ENCODE data around the gene PTPN20.
"Not testable (repeated sequence)": the region's sequence is repeated elsewhere in the genome, so short reads cannot be mapped to it uniquely, and the experiment has no call there.

The PTPN20 gene, protein sequence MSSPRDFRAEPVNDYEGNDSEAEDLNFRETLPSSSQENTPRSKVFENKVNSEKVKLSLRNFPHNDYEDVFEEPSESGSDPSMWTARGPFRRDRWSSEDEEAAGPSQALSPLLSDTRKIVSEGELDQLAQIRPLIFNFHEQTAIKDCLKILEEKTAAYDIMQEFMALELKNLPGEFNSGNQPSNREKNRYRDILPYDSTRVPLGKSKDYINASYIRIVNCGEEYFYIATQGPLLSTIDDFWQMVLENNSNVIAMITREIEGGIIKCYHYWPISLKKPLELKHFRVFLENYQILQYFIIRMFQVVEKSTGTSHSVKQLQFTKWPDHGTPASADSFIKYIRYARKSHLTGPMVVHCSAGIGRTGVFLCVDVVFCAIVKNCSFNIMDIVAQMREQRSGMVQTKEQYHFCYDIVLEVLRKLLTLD

DNA sequence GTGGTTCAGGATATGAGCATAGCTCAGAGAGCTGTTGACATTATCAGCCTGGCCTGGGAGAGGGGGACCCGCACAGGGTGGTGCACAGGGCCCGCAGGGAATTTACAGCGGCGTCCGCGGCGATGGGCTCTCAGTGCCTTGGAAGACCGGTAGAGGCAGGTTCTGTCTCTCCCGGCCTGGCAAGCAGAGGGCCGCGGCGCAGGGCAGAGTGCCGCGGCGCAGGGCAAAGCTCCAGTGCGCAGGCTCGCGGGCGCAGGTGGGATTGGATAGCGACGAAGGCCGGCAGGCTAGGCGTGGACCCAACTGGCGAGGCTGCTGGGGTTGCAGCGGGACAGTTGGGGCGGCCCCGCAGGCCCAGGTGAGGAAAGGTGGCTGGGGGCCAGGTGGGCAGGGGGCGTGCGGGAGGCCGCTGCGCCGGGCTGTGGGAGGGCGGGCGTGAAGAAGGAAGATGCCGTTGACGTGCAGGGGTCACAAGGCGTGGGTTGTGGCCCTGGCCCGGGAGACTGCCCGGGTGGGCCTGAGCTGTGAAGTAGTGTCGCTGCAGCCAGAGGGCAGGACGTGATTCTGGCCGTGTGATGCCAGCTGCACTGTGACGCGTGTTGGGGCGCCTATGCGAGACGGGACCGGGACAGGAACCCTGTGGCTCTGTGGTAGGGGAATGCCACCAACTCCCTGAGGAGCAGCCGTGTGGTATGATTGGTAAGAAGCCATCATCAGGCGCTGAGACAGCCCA, at the start of gene PTPN20:
Gene PTPN20 (plus strand): TSS at position 285 of the 733 bp plus-strand sequence. CDS start 21,072 bp downstream, outside the sequence.
- not testable (repeated sequence) for DNase-seq (ENCODE audit: low read depth)

DNA sequence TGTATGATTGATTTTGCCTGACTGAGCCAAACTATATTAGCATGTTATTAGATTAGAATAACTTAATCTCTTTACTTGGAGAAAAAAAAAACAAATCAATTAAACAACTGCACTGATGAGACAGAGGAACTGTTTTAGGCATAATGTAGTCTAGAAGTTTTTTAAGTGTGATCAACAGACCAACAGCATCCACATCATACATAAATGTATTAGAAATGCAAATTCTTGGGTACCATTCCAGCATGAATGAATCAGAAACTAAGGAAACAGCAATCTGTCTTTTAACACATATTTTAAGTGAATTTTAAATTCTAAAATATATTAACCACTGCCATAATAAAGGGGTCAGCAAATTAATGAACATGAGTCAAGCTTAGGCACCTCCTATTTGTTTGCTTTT, 41.5 kb upstream of the PTPN20 start:
- not testable (repeated sequence) for DNase-seq (ENCODE audit: low read depth)

DNA sequence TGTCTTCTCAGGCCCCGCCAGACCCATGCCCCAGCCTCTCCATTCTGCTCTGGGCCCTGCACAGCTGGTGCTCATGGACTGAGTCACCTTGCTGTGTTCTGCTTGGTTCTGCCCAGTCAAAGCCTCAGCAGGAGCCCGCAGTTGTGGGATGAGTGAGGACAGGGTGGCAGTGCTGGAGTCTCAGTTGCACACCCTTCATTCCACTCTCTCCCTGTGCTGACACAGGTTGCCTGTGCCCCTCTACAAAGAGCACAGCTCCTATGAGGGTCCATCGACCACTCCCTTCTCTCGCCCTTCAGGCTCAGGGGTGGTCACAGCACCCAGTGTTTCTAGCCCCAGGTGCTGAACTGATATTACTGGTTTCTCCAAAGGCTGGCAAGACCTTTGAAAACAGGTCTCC, 39.6 kb upstream of the PTPN20 start:
- not testable (repeated sequence) for DNase-seq (ENCODE audit: low read depth)

DNA sequence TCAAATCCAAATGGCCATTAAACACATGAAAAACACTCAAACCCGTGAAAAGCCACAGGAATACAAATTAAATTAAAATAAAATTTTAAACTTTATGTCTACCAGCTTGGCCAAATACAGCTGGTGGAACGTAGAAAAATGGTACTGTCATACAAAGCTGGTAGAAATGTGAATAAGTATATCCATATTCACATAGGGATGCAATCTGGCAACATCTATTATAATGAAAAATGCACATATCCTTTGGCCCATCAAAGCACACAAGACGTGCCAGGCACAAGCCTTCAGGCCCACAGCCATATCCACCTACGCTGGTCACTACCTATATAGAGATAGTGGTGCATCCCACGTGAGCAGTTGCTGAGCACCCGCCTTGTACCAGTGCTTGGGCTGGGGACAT, 35.9 kb upstream of the PTPN20 start:
- DNase-seq (ENCODE audit: low read depth) = not testable (repeated sequence)

DNA sequence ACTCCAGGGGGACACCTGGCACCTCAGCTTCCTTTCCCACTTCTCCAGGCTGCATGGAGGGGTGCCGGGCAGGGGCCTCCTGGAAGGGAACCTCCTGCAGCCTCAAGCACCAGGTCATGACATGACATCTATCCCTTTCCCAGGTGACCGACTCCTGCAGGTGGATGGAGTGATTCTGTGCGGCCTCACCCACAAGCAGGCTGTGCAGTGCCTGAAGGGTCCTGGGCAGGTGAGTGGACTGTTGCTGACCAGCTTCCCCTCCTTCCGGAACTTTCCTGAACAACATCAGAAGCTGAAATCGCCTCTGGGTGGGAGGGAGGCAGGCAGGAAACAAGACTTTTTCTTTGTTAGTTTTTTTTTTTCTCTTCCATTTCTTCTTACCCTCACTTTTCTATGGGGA, 34.5 kb upstream of the PTPN20 start:
- not testable (repeated sequence) for DNase-seq (ENCODE audit: low read depth)

DNA sequence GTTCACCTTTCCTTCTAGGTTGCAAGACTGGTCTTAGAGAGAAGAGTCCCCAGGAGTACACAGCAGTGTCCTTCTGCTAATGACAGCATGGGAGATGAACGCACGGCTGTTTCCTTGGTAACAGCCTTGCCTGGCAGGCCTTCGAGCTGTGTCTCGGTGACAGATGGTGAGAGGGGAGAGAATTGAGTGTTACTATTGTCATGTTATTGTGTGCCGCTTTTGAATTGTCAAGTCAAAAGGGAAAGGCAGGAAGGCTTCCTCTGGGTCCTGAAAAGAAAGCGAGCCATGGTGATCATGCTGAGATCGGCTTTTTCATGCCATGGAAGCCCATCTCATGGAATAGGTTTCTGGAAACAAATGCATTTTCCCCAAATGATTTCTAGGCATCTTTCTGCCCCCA, 32.5 kb upstream of the PTPN20 start:
- not testable (repeated sequence) for DNase-seq (ENCODE audit: low read depth)

DNA sequence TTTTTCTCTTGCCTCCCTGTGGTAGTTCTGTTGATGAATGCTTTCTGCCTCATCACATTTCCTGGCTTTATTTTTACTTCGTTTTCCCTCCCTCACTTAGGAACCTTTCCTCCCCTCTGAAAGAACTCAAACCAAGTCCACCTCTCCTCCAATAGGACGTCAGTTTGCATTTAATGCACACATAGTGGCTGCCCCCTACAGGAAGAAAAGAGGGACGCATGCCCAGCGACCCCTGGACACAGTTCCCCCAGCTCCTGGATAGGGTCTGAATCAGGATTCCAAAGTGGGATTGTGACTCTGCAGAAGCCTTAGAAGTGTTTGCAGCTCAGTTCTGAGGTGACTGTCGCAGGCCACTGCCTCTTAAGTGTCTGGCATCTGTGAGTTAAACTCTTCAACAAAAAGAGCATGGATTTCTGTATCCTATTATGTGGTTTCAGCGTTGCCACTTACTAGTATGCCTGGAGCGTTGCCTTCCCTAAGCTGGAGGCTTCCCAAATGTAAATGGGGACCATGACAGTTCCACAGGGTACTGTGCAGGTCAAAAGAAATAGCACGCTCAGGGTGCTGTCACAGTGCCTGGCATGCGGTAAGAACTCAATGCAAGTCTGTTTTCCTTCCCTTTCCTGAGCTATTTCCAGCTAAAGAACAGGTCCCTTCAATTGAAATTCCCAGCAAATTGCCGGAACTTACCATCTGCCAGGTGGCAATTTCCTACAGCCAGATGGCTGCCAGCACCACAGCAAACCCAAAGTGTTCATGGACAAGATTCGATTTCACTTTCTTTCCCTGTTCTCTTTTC, 20.2 kb upstream of the PTPN20 start:
- DNase-seq (ENCODE audit: low read depth) = not testable (repeated sequence)

DNA sequence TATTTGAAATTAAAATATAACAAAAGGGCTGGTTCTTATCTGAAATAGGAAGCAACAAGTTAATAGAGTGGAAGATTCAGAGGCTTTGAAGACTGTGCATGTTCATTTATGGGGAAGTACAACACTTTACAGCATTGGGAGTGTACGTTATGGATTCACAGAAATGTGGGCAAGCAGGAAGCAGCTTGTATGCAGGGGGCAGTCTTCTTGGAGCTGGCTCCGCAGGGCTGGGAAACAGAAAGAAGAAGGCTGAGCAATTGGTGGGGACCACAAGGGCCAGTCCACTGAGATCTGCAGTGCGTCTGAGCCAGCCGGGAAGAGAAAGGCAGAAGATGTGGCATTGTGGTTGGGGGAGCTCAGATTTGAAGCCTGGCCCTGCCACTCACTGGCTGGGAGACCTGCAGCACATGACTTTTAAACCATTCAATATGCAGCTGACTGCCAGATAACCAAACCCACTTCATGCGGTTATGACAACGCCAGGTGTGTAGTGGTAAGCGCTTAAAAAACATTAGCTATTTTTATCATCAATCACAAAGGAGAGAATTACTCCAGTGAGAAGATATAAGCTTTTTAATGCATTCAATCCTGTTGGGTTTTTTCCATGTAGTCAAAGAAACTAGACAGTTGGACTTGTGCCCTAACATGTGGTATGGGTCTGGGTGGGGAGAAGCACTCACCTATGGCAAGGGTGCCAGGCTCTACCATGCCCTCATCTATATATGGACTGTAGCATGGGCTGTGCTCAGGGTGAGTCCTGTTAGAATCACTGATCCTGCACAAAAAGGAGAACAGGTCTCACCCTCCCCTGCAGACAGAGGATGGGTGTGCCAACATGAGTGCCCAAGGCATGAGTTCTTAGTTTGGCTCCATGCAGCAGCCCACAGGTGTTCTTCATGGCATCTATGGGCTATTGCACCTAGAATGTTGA, 14.2 kb upstream of the PTPN20 start:
- DNase-seq (ENCODE audit: low read depth) = not testable (repeated sequence)

DNA sequence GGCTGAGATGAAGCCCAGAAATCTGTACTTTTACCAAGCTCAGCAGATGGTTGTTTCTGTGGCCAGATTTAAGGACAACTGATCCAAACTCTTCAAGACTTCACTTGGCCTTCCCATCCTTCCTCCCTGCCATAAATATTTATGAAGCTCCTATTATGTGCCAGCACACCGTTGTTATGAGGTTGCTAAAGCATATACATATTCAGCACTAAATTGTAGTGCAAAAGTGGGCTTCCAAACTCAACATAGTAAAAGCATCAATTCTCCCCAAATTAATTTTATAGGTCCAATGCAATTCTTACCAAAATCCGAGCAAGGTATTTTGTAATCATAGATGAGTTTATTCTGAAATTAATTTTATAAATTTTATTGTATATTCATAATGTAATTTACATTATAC, 10.0 kb upstream of the PTPN20 start:
- not testable (repeated sequence) for DNase-seq (ENCODE audit: low read depth)

DNA sequence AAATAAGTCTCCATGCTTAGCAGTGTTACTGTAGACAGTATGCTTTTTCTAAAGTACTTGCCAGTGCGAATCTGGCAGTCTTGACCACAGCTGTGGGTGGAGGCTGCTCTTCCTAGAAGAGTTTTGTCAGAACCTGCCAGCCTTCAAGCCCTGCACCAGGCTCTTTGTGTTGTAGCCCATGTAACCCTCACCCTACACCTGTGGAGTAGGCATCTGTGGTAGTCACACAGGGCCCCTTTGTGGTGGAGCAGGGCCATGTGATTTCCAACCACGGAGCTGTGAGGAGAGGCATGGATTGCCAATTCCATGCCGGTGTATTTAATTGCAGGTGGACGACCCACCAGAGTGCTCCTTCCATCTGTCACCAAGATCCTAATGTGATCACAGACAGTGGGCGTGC, 7.4 kb upstream of the PTPN20 start:
- DNase-seq (ENCODE audit: low read depth) = not testable (repeated sequence)

DNA sequence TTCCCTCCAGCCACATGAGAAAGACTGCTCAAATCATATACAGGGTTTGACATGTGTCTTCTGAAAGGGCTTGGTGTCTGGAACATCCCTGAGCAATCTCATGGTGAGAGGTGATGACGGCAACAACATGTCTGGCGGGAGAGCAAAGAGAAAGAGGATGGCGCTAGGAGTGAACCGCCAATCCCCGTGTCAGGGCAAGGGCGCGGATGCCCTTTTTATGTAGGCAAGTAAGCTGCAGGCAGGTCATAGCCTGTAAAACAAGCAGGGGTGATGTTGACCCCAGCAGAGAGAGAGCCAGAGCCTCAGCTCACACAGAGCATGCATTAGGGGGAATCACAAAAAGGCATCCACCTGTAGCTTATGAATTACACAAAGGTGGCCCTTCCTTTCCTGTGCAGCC, 4.9 kb upstream of the PTPN20 start:
- DNase-seq (ENCODE audit: low read depth) = not testable (repeated sequence)

DNA sequence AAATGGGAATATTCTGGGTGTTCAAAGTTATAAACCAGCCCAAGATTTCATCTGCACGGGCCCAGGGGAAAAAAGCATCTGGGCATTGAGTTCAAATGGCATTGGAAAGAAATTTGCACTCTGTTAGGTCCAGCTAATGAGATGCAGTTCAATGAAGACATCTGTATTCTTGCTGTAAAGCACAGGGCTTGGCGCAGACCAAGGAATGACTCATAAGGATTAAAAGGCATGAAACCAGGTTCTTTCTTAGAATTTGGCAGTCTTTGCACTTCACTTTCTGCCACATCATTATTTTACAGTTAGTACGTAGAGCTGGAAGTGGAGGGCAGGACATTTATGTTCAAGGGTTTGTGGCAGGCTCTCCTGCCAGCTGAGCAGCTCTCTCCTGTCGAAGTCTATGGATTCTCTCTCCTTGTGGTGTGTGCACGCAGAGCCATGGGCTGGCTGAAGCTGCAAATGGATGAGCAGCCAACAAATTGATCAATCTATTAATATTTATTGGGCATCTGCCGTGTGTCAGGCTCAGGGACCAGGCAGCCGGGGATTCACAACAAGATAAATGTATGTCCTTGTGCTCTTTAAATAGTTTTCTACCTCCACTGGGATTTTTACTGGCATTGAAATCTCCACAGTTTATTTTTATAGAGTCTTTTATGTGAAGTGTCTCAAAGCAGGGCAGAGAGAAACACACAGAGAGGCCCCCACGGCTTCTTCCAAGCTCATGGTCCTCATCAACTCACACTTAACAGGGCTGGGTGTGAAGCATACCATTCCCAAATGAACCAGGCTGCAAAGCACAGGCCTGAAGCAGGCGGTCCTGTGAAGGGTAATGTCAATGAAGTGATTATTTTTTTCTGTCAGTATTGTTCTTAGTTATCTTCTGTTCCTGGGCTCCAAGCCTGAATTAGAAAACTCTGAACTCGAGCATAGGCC, 3.8 kb upstream of the PTPN20 start:
- not testable (repeated sequence) for DNase-seq (ENCODE audit: low read depth)

DNA sequence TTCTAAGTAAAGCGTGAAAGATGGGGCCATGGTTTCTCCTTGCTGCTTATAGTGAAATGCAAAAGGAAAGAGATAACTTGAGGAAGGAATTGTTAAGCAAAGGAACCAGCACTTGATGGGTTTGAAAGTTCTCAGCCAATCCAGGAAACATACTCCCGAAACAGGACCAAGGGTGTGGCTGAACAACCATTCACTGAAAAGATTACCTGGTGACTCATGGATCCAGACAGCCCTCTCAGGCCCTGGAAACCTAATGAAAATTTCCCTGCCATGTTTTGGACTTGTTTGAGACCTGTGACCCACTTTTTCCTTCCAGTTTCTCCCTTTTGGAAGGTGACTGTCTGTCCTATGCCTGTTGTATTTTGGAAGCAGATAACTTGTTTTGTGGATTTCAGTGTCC, 11.3 kb downstream of the PTPN20 start:
- not testable (repeated sequence) for DNase-seq (ENCODE audit: low read depth)

DNA sequence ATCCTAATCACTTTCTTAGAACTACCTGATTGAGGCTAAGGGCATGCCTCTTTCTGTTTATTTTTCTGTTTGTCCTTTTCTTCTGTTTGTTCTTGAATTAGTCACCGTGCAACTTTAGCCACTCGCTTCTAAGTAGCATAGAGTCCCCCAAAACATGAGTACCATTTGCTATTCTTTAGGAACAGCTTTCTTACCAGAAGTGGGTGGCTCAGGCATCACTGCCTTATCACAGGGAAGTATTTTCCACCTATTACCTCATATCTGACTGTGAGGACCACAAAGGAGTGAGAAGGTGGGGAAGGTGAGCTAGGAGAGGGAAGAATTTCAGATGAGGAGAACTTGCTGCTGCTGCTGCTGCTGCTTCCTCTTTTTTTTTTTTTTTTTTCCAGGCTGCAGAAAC, 13.9 kb downstream of the PTPN20 start:
- DNase-seq (ENCODE audit: low read depth) = not testable (repeated sequence)

DNA sequence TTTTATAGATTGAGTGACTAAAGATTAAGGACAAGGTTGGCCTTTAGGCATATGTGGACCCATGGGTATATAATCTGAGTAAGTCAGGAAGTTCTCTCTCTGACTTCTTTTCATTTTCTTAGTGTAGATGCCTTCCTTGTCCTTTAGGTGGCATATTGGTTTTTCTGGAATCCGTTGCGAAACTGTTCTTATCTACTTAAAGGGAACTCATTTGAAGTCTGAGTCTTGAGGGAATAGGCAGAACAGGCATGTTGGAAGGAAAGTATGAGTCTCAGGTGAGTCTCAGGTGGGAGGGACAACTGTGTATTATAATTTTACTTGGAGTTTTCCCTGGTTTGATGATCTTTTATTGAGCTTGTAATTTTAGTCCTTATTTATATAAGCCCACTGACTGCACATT, 14.6 kb downstream of the PTPN20 start:
- not testable (repeated sequence) for DNase-seq (ENCODE audit: low read depth)

DNA sequence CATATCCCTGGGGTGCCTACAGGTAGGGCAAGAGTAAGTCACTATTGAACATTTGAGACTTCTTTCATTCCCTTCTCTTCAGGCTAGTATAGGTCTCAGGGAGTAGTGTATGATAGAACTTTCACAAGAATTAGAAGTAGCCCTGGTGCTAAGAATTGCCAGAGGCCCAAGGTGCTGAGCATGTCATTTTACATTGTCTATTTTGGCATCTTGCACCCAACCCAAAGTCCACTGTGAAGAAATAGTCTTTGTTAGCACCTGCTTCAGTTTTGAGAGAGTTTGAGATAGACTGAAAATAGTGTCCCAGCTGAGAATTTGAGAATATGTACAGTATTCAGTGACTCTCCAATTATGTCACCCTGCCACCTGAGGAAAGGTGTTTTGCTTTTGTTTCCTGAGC, 17.6 kb downstream of the PTPN20 start:
- DNase-seq (ENCODE audit: low read depth) = not testable (repeated sequence)

DNA sequence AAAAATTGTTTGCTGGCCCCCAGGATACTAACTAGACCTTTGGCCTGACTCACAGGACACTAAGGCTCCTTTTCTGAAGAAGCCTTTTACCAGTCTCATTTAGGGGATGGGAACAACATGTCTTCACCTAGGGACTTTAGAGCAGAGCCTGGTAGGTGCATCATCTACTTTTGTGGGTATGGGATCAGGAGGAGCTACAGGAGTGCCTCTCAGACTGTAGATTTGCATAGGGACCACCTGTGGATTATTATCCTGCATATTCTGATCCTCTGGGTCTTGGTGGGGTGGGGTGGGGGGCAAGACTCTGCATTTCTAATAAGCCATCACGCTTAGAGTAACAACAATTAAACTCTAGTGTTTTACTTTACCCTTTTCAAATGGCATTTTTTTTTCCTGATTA, 21.2 kb downstream of the PTPN20 start:
- DNase-seq (ENCODE audit: low read depth) = not testable (repeated sequence)

DNA sequence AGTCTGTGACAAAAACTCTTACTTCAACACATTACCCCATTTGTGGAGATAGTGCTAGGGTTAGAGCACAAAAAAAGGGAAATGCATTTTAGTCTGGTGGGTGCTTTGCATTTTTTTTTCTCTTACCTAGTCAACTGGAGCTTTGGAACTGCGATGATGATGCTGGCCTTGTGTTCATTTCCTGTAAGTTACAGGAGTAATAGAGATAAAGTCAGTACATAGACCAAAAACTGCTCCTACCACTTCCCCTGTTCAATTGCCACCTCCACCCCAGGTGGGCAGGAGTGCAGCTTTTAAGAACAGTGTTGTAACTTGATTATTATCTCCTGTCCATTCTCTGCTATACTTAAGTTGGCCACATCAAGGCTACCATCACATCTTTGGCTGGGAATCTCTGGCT, 29.9 kb downstream of the PTPN20 start:
- not testable (repeated sequence) for DNase-seq (ENCODE audit: low read depth)

DNA sequence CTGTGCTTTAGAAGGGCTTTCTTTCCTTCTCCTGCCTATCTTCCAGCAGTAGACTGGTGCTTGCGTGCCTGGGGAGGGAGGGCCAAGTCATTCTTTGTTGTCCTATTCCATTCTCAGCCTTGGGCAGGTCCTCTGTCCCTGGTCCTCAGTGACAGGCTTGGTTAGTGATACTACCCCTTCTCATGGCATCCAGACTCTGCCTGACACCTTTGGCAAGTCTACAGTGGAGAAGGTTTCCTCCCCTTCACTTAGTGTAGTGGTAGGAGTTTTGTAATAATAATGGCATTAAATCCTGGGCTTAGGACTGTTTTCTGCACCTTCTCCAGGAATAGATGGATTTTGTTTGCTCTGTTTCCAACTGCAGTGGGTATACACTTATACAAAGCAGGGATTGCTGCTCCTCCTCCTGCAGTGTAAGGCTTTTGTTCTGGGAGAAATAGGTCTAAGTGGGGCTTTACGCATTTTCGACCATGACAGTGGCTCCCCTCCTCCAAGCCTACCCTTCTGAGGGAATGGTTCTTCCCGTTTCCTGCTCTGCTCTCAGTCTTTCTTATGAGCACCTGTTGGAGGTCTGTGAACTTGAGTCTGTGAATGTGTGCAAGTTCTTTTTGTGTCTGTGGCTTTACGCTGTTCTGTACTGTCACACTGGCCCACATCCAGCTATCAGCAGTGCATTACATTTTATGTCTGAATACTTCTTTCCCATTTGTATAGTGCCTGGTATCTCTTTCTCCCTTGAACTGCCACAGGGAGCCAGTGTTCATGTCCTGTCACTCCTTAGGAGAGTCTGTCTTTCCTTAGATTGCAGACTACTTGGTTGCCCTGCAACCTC, 37.7 kb downstream of the PTPN20 start:
- DNase-seq (ENCODE audit: low read depth) = not testable (repeated sequence)

Measured in HS-27A (cell line).